Fibroblast of lung (primary cell): ENCODE measurements around the gene CARD19.

ENCODE experiments used
- CTCF ChIP-seq, 2 donors: IDR thresholded peaks in 1 of 2; conservative IDR thresholded peaks in 1 of 2; 1 replicate in 1 of 2; 2 replicates in 1 of 2; pipeline ENCODE4 v1.5.1; 2011 to 2012; ENCODE audit warnings: low read length in 2 of 2, control low read depth in 1 of 2, inconsistent platforms in 1 of 2, low read depth in 1 of 2, mild to moderate bottlenecking in 1 of 2
- EZH2 ChIP-seq: IDR thresholded peaks from 2 replicates; pipeline ENCODE4 v1.5.1; 2012; ENCODE audit warnings: low read length, control low read depth, mild to moderate bottlenecking; ENCODE audit errors: missing control alignments

- no peak for TF ChIP-seq CTCF (conservative IDR thresholded peaks at IDR 0.05 in 1 of 2, IDR thresholded peaks at IDR 0.05 in 1 of 2; ENCODE audit: low read depth in 1 of 2, low read length in 2 of 2)
- TF ChIP-seq EZH2: no peak
Measured at GRCh38 chr9:93143830-93144530, 48.0 kb downstream of the CARD19 start.
